ENCODE data around the gene DNAJC9.

Gene DNAJC9

GRCh38 chr10:73246646-73247508 lies at the start of gene DNAJC9:
DNAJC9 (minus strand) TSS chr10:73247255; CDS start chr10:73247189, 66 bp downstream.
- 0 out of 2 replicates have a peak, but pooled peaks cover 4% of the 10 kb centered on the region for H4K20me1 ChIP-seq (ENCODE audit: insufficient read depth)
- H3K36me3 ChIP-seq (ENCODE audit: insufficient read depth) = no peaks in the 10 kb centered on the region
- H2AFZ ChIP-seq (ENCODE audit: low read depth) = peak within 1 kb of the TSS; percentile 47
- H3K79me2 ChIP-seq (ENCODE audit: insufficient read depth, low read depth) = peaks cover 67% of the 10 kb centered on the region
- H3K9ac ChIP-seq = peak within 1 kb of the TSS; percentile 83
- no peak within 1 kb of the TSS for H3K4me3 ChIP-seq (IDR thresholded peaks at IDR 0.05; ENCODE audit: insufficient read depth, low read depth, low read length)
- peaks cover 42% of the 10 kb centered on the region for H3K4me1 ChIP-seq (ENCODE audit: low read depth, poor library complexity, severe bottlenecking)
- H3K27ac ChIP-seq = peak within 1 kb of the TSS; percentile 83
- TF ChIP-seq CTCF (conservative IDR thresholded peaks at IDR 0.05; ENCODE audit: low read depth, low read length) = no peak
- H3K4me2 ChIP-seq = peak within 1 kb of the TSS; percentile 78
- no peaks in the 10 kb centered on the region for H3K27me3 ChIP-seq (ENCODE audit: insufficient read depth, low read depth)

GRCh38 chr10:73293461-73293860 lies 46.4 kb upstream of the DNAJC9 start:
- Histone ChIP-seq H3K4me2 (no peak overlapping the region), H3K9ac (no peak overlapping the region), H3K27ac (no peak overlapping the region), H3K4me1 (ENCODE audit: low read depth, poor library complexity, severe bottlenecking) (no peaks in the 10 kb centered on the region), H3K36me3 (ENCODE audit: insufficient read depth) (no peaks in the 10 kb centered on the region), H3K27me3 (ENCODE audit: insufficient read depth, low read depth) (no peaks in the 10 kb centered on the region), H4K20me1 (ENCODE audit: insufficient read depth) (no peaks in the 10 kb centered on the region), H3K79me2 (ENCODE audit: insufficient read depth, low read depth) (no peaks in the 10 kb centered on the region), H2AFZ (ENCODE audit: low read depth) (no peak overlapping the region), H3K4me3 (IDR thresholded peaks at IDR 0.05; ENCODE audit: insufficient read depth, low read depth, low read length) (no peak overlapping the region)
- TF ChIP-seq CTCF (conservative IDR thresholded peaks at IDR 0.05; ENCODE audit: low read depth, low read length) = no peak

GRCh38 chr10:73289958-73290357 lies 42.9 kb upstream of the DNAJC9 start:
- Histone ChIP-seq H3K36me3 (ENCODE audit: insufficient read depth) (no peaks in the 10 kb centered on the region), H3K79me2 (ENCODE audit: insufficient read depth, low read depth) (no peaks in the 10 kb centered on the region), H4K20me1 (ENCODE audit: insufficient read depth) (no peaks in the 10 kb centered on the region), H3K27ac (no peak overlapping the region), H3K9ac (no peak overlapping the region), H3K27me3 (ENCODE audit: insufficient read depth, low read depth) (no peaks in the 10 kb centered on the region), H2AFZ (ENCODE audit: low read depth) (no peak overlapping the region), H3K4me3 (IDR thresholded peaks at IDR 0.05; ENCODE audit: insufficient read depth, low read depth, low read length) (no peak overlapping the region), H3K4me1 (ENCODE audit: low read depth, poor library complexity, severe bottlenecking) (no peaks in the 10 kb centered on the region), H3K4me2 (no peak overlapping the region)
- no peak for TF ChIP-seq CTCF (conservative IDR thresholded peaks at IDR 0.05; ENCODE audit: low read depth, low read length)

GRCh38 chr10:73287441-73287840 lies 40.4 kb upstream of the DNAJC9 start:
- no peak overlapping the region for H2AFZ ChIP-seq (ENCODE audit: low read depth)
- no peaks in the 10 kb centered on the region for H3K36me3 ChIP-seq (ENCODE audit: insufficient read depth)
- H3K4me3 ChIP-seq (IDR thresholded peaks at IDR 0.05; ENCODE audit: insufficient read depth, low read depth, low read length) = no peak overlapping the region
- no peaks in the 10 kb centered on the region for H3K27me3 ChIP-seq (ENCODE audit: insufficient read depth, low read depth)
- no peak overlapping the region for H3K27ac ChIP-seq
- H3K9ac ChIP-seq = no peak overlapping the region
- no peaks in the 10 kb centered on the region for H4K20me1 ChIP-seq (ENCODE audit: insufficient read depth)
- TF ChIP-seq CTCF (conservative IDR thresholded peaks at IDR 0.05; ENCODE audit: low read depth, low read length) = no peak
- no peaks in the 10 kb centered on the region for H3K4me1 ChIP-seq (ENCODE audit: low read depth, poor library complexity, severe bottlenecking)
- H3K79me2 ChIP-seq (ENCODE audit: insufficient read depth, low read depth) = no peaks in the 10 kb centered on the region
- no peak overlapping the region for H3K4me2 ChIP-seq

All from KMS-11 (cell line).